Measurements from ENCODE around the gene MCCC1.
"Not testable (repeated sequence)": the region's sequence is repeated elsewhere in the genome, so short reads cannot be mapped to it uniquely, and the experiment has no call there.

The MCCC1 gene

DNA sequence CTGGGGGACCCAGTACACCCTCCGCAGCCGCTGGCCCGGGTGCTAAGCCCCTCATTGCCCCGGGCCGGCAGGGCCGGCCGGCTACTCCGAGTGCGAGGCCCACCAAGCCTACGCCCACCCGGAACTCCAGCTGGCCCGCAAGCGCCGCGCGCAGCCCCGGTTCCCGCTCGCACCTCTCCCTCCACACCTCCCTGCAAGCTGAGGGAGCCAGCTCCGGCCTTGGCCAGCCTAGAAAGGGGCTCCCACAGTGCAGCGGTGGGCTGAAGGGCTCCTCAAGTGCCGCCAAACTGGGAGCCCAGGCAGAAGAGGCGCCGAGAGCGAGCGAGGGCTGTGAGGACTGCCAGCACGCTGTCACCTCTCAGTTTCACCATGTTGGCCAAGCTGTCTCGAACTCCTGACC is 4.7 kb upstream of the MCCC1 start:
- DNase-seq (ENCODE audit: low read depth in 2 of 2) = not testable (repeated sequence)

DNA sequence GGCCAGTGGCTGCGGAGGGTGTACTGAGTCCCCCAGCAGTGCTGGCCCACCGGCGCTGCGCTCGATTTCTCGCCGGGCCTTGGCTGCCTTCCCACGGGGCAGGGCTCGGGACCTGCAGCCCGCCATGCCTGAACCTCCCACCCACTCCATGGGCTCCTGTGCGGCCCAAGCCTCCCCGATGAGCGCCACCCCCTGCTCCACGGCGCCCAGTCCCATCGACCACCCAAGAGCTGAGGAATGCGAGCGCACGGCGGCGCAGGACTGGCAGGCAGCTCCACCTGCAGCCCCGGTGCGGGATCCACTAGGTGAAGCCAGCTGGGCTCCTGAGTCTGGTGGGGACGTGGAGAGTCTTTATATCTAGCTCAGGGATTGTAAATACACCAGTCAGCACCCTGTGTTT is 1.7 kb upstream of the MCCC1 start:
- not testable (repeated sequence) for DNase-seq (ENCODE audit: low read depth in 2 of 2)

DNA sequence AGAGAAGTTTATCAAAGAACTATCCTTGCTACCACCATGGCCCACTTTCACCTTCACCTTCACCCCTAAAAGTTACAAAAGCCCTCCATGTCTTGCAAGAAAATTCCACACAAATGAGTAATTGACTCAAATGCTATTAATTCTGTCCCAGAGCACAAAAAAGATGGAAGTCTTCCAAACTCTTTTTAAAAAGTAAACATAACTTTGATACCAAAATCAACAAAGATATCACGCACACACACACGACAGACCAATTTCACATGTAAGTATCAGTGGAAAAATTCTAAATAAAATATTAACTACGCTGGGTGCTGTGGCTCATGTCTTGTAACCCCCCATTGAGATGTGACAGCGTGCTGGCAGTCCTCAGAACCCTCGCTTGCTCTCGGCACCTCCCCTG is 1.1 kb upstream of the MCCC1 start:
- no peak for DNase-seq (ENCODE audit: low read depth in 2 of 2)

DNA sequence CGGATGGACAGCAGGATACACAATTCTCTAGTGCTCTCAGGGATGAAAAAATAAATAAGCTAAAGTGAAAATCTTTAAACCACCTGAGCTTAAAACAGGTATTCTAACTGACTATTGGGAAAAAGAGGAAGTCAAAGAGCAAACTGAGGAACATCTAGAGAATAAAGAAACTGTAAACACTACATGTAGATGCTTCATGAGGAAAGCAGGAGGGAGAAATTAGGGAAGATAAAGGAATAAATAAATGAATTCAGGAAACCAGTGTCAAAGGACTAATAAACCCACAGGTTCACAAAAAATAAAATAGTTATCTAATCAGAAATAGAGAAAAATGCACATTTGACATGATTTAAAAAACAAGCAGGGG is 525 bp upstream of the MCCC1 start:
- DNase-seq (ENCODE audit: low read depth in 2 of 2) = no peak

DNA sequence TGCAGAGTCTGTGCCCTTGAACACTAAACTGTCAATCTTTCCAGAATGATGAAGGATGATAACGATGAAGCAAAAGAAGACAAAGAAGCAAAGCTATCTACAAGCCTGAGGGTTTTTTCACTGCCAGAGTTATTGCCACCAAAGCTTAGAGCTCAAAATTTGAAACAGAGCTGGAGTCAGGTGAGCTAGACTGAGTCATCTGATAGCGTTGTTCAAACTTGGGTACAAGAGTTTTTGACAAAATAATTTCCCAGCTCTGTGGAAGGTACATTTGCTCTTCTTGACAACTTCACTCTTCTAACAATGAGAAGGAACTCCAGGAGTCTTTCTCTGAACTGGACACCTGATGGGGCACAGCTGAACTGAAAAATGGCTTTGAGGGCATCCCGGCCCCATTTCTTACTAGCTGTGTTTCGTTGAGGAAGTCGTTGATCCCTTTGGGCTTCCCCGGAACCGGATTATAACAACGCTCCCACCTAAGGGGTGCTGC is 715 bp downstream of the MCCC1 start:
- DNase-seq (ENCODE audit: low read depth in 2 of 2) = no peak

DNA sequence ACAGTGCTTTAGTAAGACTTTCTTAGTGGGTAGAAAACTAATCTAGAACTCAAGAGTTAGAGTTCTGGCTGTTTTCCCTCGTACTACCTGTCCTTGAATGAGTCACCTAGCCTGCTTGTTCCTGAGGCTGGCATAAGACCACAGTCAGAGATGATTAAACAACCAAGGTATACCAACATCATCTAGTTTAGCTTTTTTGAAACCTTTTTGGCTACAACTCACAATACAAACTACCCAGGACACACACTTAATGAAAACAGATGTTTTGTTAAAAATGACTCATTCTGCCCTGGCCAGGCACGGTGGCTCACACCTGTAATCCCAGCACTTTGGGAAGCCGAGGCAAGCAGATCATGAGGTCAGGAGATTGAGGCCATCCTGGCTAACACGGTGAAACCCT is 4.6 kb downstream of the MCCC1 start:
- DNase-seq (ENCODE audit: low read depth in 2 of 2) = no peak

DNA sequence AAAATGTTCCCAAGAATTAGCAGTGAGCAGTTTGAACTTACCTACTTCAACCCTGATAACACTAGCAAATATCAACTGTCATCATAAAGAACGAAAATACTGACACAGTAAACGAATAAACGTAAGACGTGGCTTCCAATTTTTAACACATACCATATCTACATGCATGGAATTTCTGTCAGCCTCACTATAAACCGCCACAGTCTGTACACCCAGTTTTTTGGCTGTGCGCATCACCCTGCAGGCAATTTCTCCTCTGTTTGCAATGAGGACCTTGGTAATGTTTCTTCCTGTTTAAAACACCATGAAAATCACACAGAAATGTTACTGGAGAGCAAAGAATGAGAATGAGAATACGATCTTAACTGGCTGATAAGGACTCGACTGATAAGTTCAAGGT is 7.0 kb downstream of the MCCC1 start:
- DNase-seq (ENCODE audit: low read depth in 2 of 2) = no peak

DNA sequence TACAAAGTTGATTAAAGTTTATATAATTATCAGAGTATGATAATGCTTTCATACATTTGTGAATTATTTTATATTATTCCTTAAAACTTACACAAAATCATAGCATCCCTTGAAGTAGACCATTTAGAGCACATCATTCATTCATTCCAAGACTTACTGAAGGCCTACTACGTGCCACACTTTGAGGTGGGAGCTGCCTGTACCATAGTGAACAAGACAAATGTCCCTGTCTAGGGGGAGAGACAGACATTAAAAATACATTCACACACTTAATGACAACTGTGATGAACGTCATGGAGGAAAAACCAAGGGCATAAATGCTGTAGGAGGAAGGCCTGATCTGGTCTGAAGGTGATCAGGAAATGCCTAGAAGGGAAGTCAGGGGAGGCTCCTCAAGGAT is 12.1 kb downstream of the MCCC1 start:
- DNase-seq (ENCODE audit: low read depth in 2 of 2) = no peak

DNA sequence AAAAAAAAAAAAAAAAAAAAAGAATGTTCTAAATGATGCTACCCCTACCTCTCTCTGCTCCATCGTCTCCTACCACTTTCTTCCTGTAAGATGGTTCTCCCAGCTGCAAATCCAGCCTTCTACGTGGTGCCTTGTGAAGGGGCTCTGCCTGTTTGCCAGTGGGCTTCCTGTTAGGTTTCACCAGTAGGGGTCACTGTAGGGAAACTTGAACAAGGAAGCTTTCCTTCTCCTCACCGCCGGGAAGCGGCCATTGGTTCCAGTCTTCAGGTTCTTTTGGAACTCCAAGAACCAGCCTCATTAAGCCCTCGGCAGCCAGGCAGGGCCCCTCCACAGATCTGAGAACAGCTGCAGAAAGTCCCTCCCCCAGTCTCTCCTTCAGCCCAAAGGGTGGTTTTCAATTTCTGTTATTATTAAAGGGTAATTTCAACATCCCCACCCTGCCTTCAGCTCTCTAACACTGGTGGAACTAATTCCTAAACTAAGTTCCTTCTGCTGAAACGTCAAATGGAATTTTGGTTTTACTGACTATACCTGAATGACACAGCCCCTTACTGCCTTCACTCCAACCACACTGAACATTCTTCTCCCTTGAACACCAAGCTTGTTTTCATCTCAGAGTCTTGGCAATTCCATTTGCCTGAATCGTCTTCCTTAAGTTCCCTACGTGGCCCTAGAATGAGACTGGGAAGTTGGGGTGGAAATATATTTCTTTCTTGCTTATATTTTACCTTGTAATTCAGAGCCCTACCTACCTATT is 13.5 kb downstream of the MCCC1 start:
- no peak for DNase-seq (ENCODE audit: low read depth in 2 of 2)

DNA sequence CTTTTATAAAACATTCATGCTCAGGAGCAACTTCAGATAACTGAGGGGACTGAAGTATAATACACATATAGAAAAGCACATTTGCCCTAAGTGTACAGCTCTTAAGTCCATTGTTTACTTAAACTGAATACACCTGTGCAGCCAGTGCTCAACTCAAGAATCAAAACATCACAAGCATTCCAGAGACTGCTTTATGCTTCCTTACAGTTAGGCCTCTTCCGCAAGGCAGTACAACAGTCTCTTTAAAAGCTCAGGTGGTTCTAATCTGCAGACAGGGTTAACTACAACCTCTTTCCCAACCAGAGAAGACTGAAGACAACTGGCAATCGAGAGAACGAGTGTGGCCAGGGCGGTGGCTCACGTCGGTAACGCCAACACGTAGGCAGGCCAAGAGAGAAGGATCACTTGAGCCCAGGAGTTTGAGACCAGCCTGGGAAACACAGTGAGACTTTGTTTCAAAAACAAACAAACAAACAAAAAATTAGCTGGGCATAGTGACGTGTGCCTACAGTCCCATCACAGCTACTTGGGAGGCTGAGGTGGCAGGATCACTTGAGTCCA is 16.9 kb downstream of the MCCC1 start:
- DNase-seq (ENCODE audit: low read depth in 2 of 2) = no peak

DNA sequence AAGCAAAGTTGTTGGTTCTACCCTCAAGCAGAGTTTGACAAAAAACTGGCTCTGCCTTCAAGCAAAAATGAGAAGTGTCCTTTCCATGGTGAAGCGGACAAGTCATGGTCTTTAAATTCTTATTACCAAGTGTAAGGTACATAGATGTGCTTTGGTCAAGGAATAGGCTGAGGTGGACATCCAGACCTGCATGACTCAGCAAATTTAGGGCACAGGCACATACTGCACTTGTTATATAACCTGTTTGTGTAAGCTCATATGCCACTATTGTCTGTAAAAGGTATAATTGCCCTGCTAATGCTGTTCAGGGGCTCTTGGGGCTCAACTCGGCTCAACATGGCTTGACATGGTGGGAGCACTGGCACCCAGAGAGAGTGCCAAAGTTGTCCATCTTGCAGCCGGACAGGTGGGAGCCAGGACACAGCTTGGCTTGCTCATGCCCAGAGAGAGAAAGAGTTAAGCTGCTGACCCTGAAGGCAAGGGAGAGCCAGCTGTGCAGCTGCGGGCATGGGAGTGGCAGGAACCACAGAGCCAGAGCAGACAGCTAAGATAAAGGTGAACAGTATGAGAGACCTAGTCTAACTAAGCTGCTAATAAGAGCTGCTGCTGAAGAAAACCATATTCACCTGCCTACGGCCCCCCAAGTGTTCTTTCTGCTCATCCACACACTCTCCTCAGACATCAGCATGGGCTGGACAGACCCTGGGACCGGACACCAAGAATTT is 17.7 kb downstream of the MCCC1 start:
- no peak for DNase-seq (ENCODE audit: low read depth in 2 of 2)

DNA sequence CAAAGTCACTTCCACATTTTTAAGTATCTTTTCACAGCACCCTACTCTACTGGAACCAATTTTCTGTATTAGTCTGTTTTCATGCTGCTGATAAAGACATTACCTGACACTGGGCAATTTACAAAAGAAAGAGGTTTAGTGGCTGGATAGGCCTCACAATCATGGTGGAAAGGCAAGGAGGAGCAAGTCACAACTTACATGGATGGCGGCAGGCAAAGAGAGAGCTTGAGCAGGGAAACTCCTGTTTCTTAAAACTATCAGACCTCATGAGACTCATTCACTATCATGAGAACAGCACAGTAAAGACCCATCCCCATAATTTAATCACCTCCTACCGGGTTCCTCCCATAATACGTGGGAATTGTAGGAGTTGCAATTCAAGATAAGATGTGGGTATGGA is 18.7 kb downstream of the MCCC1 start:
- DNase-seq (ENCODE audit: low read depth in 2 of 2) = no peak

DNA sequence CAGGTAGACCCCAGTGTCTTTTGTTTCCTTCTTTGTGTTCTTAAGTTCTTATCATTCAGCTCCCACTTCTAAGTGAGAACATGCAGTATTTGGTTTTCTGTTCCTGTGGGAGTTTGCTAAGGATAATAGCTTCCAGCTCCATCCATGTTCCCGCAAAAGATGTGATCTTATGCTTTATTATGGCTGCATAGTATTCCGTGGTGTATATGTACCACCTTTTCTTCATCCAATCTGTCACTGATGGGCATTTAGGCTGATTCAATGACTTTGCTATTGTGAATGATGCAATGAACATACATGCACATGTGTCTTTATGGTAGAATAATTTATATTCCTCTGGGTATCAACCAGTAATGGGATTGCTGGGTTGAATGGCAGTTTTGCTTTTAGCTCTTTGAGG is 24.4 kb downstream of the MCCC1 start:
- DNase-seq (ENCODE audit: low read depth in 2 of 2) = no peak

DNA sequence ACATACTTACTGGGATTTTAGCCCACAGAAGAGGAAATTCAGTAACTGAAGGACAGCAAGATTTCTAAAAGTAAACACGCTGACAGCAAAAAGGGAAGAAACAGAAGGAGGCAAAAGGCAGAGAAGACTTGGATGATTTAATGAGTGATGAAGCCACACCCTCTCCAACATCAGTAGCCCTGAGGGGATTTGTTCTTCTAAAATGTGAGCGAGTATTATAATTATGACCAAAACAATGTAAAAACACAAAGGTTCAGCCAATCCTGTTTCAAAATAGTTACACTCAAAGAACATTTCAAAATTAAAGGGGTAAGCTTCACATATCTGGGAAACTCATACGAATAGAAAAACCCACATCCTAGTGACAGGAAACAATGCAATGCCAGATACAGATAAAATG is 25.0 kb downstream of the MCCC1 start:
- no peak for DNase-seq (ENCODE audit: low read depth in 2 of 2)

DNA sequence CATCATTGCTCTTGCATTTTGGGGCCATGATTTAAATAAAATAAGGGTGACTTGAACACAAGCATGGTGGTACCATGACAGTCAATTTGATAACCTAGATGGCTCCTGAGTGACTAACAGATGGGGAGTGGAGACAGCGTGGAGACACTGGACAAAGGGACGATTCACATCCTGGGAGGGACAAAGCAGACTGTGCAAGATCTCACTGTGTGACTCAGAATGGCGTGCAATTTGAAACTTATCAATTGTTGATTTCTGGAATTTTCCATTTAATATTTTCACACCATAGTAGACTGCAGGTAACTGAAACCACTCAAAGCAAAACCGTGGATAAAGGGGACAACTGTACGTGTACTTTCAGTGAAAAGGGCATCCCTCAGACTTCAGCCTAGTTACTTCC is 25.5 kb downstream of the MCCC1 start:
- DNase-seq (ENCODE audit: low read depth in 2 of 2) = no peak

DNA sequence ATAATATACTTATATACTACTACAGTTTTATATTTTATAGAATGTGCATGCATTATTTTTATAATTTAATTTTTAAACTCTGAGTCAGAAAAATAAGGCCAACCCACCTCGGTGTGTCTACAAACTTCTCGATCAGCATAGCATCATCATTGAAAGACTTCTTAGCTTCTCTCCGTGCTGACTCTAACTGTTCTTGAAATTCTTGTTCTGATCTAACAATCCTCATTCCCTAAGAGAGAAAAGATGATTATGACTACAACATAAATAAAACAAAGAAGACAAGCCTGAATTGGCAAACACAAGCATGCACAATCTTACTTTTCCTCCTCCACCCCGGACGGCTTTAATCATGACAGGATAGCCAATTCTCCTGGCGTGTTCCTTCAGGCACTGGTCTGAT is 28.4 kb downstream of the MCCC1 start:
- no peak for DNase-seq (ENCODE audit: low read depth in 2 of 2)

DNA sequence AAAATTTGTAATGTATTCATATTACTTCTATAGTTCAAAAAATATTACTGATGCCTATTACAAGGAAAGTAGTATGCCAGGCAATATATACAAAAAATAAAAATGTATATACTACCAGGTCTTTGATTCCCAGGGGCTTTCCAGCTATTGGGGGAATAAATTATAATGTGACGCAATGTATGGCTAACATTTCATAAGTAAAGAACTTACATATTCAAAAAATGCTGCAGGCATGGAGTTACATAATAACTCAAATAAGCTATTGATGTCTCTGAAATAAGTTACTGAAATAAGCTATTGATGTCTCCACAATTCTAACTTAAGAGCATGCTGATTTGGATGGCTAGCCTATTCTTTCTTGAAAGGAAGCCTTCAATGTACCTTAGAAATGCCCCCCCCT is 30.2 kb downstream of the MCCC1 start:
- no peak for DNase-seq (ENCODE audit: low read depth in 2 of 2)

DNA sequence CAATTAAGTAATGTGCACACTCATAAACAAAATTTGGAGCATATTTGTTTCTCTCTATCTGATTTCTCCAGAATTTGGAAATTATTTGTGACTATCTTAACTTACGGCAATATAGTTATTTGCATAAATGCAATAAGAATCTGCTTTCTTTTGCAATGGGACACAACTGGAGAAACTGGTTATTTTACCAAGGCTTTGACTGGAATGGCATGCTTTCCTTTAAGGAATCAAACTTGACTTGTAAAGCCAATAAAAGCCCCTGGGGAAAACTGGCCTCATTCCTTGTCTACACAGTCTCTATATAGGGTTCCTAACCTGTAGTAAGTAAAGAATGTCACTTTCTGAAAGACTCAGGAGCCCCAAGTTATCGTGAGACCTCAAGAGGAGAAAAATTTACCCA is 32.4 kb downstream of the MCCC1 start:
- not testable (repeated sequence) for DNase-seq (ENCODE audit: low read depth in 2 of 2)

DNA sequence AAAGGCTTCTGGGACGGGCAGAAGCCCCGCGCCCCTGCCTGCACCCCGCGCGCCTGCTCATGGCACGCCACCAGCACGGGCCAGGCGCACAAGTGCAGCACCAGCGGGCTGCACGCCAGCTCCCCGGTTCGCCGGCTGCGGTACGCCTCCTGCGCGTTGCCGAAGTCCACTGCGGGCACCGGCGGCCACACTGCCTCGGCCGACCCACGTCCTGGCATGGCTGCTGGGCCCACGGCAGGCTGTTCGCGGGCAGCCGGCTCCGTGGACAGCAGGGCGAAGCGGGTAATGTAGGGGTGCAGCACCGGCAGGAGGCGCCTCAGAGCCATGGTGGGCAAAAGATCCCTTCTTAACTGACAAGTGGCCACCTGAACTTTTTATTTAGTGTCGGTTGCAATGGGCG is 34.8 kb downstream of the MCCC1 start:
- no peak for DNase-seq (ENCODE audit: low read depth in 2 of 2)

DNA sequence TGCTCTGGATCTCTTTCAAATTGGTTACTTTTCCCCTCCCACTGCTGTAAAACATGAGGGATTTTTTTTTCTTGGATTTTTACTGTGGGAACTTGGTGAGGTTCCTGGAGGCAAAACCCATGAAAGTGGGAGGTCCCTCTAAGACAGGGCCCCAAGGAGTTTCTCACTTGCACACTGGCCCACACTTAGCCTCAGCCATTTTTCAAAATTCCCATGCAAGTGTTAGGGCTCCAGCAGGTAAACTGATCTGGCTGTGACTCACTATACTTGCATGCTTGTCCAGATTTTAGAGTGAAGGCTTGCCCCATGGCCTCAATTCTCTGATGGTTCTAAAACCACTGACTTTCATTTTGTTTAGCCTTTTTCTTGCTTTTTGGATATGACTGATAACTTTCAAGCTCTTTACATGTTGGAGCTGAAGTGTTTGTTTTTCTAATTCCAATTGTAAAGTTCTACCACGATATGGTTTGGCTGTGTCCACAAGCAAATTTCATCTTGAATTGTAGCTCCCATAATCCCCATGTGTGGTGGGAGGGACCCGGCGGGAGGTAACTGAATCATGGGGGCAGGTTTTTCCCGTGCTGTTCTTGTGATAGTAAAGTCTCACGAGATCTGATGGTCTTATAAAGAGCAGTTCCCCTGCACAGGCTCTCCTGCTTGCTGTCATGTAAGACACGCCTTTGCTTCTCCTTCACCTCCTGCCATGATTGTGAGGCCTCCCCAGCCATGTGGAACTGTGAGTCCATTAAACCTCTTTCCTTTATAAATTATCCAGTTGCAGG is 37.7 kb downstream of the MCCC1 start:
- no peak for DNase-seq (ENCODE audit: low read depth in 2 of 2)

DNA sequence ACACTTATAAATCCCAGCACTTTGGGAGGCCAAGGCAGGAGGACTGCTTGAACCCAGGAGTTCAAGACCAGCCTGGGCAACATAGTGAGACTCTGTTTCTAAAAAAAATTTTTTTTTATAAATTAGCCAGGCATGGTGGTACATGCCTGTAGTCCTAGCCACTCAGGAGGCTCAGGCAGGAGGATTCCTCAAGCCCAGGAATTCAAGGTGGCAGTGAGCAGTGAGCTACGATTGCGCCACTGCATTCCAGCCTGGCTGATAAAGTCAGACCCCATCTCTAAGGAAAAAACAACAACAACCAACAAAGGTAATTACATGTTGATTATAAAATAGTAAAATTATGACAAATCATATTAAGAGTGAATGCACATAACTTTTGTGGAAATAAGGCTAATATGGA is 40.9 kb downstream of the MCCC1 start:
- no peak for DNase-seq (ENCODE audit: low read depth in 2 of 2)

DNA sequence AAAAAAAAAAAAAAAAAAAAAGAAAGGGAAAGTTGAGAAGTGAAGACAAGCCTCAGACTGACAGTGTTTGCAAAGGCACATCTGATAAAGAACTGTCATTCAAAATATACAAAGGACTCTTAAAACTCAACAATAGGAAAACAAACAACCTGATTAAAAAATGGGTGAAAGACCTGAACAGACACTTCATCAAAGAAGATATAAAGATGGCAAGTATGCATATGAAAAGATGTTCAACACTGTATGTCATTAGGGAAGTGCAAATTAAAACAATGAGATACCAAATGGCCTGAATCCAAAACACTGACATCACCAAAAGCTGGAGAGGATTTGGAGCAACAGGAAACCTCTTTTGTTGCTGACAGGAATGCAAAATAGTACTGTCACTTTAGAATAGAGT is 48.6 kb downstream of the MCCC1 start:
- DNase-seq (ENCODE audit: low read depth in 2 of 2) = no peak
